Posterior cingulate gyrus (tissue), 11 donors: ENCODE measurements around the gene CYP3A7.
"Not testable (repeated sequence)": the region's sequence is repeated elsewhere in the genome, so short reads cannot be mapped to it uniquely, and the experiment has no call there.

ENCODE experiments used
- DNase-seq, 10 donors: peaks; one replicate each; pipeline versions ENCODE4 v3.0.0 to v3.0.0-alpha.2; 2020 to 2021; ENCODE audit warnings: mixed read lengths in 3 of 10
- intact Hi-C: fragments of 100-400 bp; cut with DNase I; formaldehyde crosslinking; loops from one replicate; pipeline ENCODE4 v1.15.1; 2023

CYP3A7 gene

DNA sequence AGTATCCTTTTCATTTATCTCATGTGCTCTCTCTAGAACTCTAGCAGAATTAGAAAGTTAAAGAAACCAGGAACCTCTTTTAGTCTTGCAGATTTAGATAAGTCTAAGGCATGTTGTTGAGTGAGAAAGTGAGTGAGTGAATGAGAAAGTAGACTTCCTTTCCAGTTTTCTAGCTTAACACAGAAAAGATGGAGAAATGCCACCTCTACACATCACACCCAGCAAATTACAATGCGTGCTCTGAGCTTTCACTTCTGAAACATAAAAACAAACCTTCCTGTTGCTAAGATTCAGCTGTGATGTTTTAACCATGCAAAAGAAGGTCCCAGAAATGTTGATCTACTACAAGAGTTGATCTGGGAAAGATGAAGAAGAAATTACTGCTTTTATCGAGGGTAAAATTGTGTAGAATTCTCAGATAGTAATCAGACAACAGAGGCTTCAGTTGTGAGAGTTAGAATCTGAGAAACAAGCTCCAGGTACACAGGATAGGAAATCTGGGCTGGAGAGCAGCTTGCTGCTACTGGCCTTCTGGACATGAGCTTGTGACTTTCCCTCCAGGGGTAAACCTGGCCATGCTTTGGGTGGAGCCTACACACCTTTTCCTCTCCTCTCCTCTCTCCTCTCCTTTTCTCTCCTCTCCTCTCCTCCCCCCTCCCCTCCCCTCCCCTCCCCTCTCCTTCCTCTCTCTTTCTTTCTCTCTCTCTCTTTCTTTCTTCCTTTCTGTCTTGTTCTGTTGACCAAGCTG is 59.8 kb downstream of the CYP3A7 start:
- intact Hi-C loops, result no loop called here
- DNase-seq, result no peak

DNA sequence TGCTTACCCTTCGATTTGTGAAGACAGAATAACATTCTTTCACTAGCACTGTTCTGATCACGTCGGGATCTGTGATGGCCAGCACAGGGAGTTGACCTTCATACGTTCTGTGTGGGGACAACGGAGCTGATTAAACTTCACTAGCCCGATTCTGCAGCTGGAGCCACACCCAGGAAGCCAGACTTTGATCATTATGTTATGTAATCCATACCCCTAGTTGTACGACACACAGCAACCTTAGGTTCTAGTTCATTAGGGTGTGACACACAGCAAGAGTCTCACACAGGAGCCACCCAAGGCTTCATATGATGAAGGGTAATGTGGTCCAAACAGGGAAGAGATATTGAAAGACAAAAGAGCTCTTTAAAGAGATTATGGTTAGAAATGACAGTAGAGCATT is 62.4 kb downstream of the CYP3A7 start:
- DNase-seq, result no peak
- intact Hi-C loops, result no loop called here

DNA sequence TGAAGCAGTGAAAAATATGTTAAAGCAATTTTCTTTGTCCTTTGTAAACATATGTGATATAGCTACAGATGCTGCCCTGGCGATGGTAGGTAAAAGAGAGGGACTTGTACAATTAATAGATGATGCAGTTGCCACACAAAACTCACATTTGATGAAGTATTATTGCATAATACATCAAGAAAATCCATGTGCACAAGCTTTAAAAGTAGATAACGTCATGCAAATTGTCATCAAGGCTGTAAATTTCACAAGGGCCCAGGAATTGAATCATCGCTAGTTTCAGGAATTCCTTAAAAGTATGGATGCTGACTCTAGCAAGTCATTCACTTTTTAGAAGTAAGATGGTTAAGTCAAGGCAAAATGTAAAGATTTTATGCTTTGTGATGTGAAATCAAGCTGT is 65.2 kb downstream of the CYP3A7 start:
- intact Hi-C loops, result no loop called here
- DNase-seq, result no peak

DNA sequence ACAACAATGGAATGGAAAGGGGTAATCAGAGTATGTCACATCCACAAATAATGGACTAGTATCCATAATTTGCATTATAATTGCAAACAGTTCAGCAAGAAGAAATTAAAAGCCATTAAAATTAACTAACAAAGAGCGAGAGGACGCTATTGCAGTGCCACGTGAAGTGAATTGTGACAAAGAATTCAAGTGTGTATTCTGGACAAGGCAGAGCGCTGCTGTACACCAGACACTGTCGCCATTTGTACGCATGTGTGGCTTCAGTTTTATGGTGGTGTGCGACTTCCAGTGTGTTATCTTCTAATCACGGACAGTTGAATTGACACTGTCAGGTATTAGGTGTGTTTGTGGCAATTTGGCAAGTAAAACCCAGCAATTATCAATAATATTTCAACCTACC is 66.5 kb downstream of the CYP3A7 start:
- DNase-seq, result no peak

DNA sequence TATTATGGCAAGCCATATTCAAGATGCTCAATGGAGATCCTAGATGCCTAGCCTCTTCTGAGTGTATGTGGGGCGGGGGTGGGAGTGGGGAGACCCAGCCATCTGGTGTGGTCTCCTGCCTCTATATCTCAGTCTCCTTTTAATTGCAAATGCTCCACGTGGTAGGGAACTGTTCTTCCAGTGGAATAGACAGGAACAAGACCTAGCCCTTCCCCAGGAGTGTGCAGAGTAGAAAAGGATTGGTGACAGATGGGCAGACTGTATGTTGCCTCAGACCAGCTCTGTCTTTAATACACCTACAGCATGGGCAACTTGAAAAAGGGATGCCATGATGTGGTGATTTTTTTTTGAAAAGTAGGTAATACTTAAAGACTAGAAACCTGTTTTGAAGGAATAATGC is 67.8 kb downstream of the CYP3A7 start:
- intact Hi-C loops, result no loop called here
- DNase-seq, result no peak

More for the DNA sequence above, 66.5 kb downstream of the CYP3A7 start:
- intact Hi-C loops, result no loop called here

DNA sequence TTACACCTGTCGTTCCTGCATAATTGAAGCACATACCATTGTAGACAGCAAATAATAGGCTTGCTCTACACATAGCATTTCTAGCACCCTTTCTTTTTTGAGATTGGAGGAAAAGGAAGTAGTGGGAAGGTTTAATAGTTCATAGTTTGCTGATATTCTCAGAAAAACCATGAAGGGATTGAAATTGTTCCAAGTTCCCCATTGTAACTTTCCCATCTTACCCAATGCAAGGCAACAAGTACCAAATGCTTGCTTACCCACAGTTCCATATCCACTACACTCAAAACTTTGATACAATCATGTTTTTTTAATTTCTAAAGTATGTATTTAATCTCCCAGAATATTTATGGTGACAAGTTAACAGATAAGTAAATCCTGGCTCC is 69.0 kb downstream of the CYP3A7 start:
- intact Hi-C loops, result no loop called here
- no peak for DNase-seq

DNA sequence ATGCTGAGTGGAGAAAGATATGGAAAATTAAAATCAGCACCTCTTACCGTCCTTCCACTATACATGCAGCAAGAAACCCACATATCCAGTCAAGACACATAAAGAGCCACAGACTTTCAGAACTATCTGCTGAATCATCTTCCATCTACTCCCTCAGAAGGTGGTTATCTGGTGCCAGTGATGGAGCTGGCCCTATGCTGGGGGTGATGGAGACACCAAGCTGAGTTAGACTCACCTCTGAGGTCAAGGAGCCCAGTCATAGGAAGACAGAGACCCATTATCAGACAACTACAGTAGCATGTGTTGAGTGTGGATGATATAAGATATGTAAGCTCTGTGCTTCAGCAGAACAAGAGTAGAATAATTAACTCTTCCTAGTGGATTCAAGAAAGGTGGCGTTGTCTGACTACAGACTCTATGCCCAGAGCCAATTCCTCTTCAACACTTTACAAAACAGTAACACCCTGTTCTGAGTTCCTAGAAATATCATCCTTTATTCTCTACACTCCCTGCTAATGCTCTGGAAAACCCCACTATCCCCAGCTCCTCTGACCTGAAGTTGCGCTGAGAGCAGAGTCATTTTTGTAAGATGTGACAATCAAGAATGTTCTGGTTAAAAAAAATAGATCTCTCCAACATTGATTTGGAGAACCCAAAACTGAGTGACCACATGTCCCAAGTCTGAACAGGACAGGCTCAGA is 69.5 kb downstream of the CYP3A7 start:
- intact Hi-C loops, result no loop called here
- no peak for DNase-seq

DNA sequence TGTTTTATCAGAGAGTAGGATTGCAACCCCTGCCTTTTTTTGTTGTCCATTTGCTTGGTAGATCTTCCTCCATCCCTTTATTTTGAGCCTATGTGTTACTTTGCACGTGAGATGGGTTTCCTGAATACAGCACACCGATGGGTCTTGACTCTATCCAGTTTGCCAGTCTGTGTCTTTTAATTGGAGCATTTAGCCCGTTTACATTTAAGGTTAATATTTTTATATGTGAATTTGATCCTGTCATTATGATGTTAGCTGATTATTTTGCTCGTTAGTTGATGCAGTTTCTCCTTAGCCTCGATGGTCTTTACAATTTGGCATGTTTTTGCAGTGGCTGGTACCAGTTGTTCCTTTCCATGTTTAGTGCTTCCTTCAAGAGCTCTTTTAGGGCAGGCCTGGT is 77.1 kb downstream of the CYP3A7 start:
- intact Hi-C loops, DNase-seq: not testable (repeated sequence)
